ENCODE data around the gene TEX2. TPM values are rescaled to one million over a fixed set of nuclear protein-coding genes. Genes with fewer than 3 reads are reported as not detected.
A peak's percentile ranks its signal among the peaks of the same experiment; 100 is the strongest.

TEX2 gene
- total RNA-seq, 2 donors from 2014 or later, result 40.7 to 54.8 TPM

DNA sequence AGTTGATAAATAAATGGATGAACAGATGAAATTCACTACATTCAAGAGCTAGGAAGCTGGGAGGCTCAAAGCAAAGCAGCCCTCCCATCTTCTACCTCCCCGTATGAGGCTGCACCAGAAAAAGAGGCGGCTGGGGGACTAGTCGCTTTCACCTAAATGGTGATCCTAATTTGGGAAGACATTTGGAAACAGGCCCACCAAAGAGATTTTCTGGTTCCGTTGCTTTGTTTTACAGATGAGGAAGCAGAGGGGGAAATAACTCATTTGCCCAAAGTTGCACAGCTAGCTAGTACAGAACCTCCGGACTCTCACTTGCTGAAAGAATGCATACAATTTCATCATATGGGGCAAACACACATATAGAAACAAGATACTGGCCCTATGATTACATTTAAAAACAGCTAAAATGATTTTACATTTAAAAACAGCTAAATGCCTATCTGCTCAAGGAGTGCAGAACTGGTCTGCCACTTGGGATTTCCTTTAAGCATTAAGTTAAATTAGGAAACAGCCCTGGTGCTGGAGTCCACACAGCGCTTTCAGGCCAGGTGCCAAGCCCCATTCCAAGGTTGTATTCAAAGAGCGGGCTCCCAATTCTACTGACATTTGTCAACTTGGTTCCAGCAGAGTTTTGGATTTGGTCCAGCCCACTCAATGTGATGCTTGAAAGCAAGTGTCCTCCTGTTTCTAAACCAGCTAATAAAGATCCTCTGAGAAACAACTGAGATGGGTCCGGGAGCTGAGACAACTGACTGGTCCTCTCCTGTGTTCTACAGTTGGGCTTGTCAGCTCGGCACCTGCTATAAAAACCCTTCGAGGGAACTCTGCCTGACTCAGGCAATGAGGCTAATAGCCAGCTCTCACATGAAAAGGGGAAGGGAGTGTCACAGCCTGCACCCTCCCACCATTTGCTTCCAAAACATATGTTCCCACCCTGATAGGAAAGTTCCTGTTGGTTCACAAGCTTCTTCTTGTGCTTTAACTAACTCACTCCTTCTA lies 144.8 kb downstream of the TEX2 start:
- intact Hi-C loops (cut with DNase I), result loop anchor here in 1 of 2 donors (10.0 kb wide), 1 partner anchor 63 kb away; no protein-coding TSS in a partner anchor
- peak in 1 of 2 donors; percentile 65 for ATAC-seq
- peak; percentile 55 for DNase-seq

DNA sequence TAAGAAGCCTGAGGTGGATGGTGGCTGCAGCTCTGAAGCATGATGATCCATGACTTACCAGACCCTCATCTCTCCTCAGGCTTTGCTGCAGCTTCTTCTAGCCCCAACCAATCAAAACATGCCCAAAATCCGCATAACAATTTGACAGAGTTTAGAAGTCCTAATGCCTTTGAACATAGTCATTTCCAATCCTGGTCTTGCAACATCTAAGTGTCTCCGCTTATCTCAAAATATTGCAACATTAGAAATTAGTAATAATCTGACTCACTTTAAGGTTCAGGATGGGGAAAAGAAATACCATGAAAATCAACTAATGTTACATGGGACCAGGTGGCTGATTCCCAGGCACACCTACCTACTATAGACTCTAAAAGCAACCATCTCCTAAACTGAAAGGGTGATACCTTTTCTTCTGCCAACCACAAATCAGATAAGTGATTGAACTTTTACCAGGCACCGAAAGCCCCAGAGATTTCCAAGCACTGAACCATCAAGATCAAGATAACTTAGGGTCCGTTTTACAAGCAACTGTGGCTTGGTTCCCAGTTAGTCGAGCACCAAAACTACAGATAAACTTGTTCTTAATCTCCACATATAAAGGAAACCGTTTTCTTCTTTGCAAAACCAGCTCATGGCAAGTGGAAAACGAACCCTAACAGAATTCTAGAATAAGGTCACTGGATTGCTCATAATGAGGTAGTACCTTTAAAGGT lies 147.1 kb downstream of the TEX2 start:
- intact Hi-C loops (cut with DNase I), result loop anchor here in 1 of 2 donors (10.0 kb wide), 1 partner anchor 61 kb away; no protein-coding TSS in a partner anchor

DNA sequence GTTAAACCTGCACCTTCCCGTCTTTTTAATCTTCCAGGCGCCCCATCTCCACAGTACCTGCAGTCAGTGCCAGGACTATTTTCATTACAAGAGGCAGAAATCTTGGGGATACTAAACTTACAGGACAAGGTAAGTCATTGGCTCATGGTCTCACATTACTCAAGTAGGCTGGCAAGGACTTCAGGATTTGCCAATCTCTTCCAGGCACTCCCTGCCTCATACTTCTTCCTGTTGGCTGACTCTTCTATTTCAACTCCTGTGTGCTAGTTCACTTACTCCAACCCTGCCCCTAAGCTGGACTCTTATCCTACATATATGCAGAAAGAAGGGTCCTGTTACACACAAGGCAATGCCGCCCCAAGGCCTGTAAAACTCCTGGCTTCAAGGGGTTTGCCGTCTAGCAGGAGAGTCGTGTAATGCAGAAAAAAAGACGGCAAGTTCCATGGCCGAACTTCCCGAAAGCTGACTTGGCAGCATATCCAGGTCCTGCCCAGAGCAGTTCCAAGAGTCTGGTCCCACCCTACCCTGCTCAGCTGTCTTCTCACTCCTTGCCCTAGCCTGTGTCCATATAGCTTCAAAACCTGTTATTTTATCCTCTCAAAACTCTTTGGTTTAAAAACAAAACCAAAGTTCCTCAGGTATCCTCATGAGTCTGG lies 147.9 kb downstream of the TEX2 start:
- intact Hi-C loops (cut with DNase I), result loop anchor here in 1 of 2 donors (10.0 kb wide), 1 partner anchor 60 kb away; no protein-coding TSS in a partner anchor
- peak; percentile 75 to 77 for ATAC-seq

More for the DNA sequence above, 147.1 kb downstream of the TEX2 start:
- ATAC-seq (peak; percentile 20 to 77), DNase-seq (no peak)

GRCh38 chr17:64113006-64113405 lies 150.1 kb downstream of the TEX2 start:
- intact Hi-C loops (cut with DNase I), result loop anchor here in 1 of 2 donors (10.0 kb wide), 1 partner anchor 58 kb away; no protein-coding TSS in a partner anchor
- no peak for ATAC-seq
- no peak for DNase-seq

More for the DNA sequence above, 147.9 kb downstream of the TEX2 start:
- no peak for DNase-seq

- intact Hi-C loops (cut with DNase I), result loop anchor here in 1 of 2 donors (10.0 kb wide), 1 partner anchor 57 kb away; no protein-coding TSS in a partner anchor
- no peak for ATAC-seq
Measured at GRCh38 chr17:64111831-64112230, 151.2 kb downstream of the TEX2 start.

DNA sequence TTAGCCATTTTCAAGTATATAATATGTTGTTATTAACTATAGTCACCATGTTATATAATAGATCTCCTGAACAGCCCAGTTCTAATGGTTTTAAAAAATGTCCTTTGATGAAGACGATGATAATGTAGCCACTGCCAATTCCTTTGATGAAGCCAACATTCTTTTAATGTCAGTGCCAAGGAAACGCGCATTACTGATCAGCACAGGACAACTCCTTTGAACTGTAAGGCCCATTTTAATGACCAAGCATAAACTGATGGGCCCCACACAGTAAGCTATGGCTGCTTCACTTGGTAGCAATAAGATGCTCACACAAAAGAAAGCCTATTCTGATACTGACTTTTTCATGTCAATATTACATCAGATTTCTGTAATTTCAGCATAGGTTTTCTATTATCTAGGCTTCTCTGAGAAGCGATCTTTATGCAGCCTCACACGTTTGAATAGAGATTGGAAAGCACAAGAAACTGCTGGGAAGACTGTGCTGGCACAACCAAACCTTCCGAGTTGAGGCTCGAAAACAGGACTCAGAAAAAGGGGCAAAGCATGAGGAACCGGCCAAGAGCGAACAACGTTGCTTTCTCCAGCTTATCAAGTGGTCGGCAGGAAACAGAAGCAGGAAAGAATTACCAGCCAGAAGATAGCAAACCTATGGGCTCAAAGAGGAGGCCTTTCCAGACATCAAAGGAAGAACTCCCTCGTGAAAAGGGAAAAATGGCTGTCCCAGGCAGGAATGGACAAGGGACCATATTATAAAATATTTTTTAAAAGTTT lies 152.5 kb downstream of the TEX2 start:
- intact Hi-C loops (cut with DNase I), result loop anchor here in 1 of 2 donors (10.0 kb wide), 1 partner anchor 56 kb away; no protein-coding TSS in a partner anchor
- DNase-seq (peak; percentile 30), ATAC-seq (no peak)

More at GRCh38 chr17:64111831-64112230, 151.2 kb downstream of the TEX2 start:
- no peak for DNase-seq

GRCh38 chr17:64109400-64109799 lies 153.7 kb downstream of the TEX2 start:
- DNase-seq, result no peak
- intact Hi-C loops (cut with DNase I), result no loop called here
- no peak for ATAC-seq

DNA sequence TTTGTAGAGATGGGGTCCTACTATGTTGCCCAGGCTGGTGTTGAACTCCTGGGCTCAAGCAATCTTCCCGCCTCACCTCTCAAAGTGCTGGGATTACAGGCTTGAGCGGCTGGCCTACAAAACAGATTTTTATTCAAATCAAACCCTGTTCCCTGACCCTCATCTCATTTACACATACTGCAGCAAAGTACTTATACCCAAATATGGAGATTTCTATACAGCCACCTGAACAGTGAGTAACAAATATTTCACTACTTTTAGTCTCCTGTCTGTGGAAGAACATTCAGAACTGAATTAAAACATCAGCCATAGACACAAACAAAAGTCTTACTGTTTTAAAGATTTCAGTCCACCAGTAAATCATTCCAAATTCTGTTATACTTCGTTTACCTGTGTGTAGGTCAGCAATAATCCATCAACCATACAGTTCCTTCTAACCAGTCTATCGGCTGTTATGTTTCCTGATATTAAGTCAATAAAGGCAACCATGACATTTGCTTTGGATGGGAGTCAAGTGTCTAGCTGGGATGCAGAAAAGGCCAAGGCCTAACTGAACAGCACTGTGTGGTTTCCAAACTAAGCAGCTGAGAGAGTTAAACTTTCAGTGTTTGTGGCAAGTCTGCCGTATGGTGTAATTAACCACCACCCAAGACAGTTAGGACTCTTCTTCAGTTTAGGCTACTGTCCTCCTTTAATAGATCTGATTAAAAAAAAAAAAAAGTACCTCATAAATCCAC lies 155.4 kb downstream of the TEX2 start:
- peak in 1 of 2 donors; percentile 17 for ATAC-seq

GRCh38 chr17:64106918-64107317 lies 156.1 kb downstream of the TEX2 start:
- no peak for ATAC-seq
- intact Hi-C loops (cut with DNase I), result no loop called here
- no peak for DNase-seq

More for the DNA sequence above, 155.4 kb downstream of the TEX2 start:
- intact Hi-C loops (cut with DNase I), result no loop called here
- no peak for DNase-seq

- intact Hi-C loops (cut with DNase I), result no loop called here
- ATAC-seq (peak in 1 of 2 donors; percentile 35), DNase-seq (no peak)
Measured at GRCh38 chr17:64103391-64104364, 159.4 kb downstream of the TEX2 start.

GRCh38 chr17:64102627-64103390 lies 160.3 kb downstream of the TEX2 start:
- DNase-seq (no peak), ATAC-seq (no peak)
- intact Hi-C loops (cut with DNase I), result no loop called here

GRCh38 chr17:64099543-64099942 lies 163.5 kb downstream of the TEX2 start:
- intact Hi-C loops (cut with DNase I), result no loop called here
- no peak for DNase-seq
- no peak for ATAC-seq
